ENCODE data around the gene SLC2A5.

- no peak for TF ChIP-seq CTCF (IDR thresholded peaks at IDR 0.05)
- no peak for TF ChIP-seq POLR2AphosphoS5 (IDR thresholded peaks at IDR 0.05; ENCODE audit: insufficient read depth in 1 of 2, low read depth in 1 of 2)
These were observed 22.4 kb downstream of the SLC2A5 start for GRCh38 chr1:9047019-9047418.
